Measurements from ENCODE around the gene GPNMB. TPM values are rescaled to one million over a fixed set of nuclear protein-coding genes. Genes with fewer than 3 reads are reported as not detected.

Gene GPNMB
- total and polyA plus RNA-seq, 11 donors, result 97.5 to 561 (median 228) TPM

DNA sequence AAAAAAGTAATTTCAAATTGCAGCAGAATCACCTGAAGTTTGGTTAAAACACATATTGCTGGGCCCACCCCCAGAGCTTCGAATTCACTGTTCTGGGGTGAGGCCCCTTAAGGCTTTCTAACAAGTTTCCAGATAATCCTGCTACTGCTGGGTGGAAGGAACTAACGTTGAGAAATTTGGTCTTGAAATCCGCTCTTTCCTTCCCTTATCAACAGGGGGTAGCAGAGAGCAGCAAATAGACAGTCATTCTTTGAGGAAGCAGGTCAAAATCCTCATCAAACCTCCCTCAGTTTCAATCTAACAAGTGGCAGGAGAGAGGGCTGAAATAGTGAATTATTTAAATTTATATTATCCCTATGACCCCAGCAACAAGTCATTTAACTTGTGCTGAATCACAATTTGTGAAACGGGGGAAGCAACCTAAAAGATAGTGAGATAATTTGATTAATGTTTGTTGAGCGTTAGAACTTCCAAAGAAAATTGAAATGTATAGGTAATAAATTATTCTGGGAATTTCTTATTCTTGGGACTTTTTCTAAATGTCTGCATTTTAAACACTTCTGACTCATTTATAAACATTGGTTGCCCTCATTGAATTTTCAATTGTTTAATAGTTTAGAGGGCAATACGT, 30.9 kb downstream of the GPNMB start:
- DNase-seq (no peak), ATAC-seq (peak in 1 of 4 donors; percentile 59)
- Histone ChIP-seq H3K27me3 (no peaks in the 10 kb centered on the region), H3K27ac (no peak overlapping the region), H3K4me1 (peaks cover 0 to 4% (median 0%) of the 10 kb centered on the region in 12 donors), H3K9me3 (no peaks in the 10 kb centered on the region), H3K36me3 (peaks cover 0 to 59% (median 12%) of the 10 kb centered on the region in 9 donors), H3K4me3 (no peak overlapping the region)
- WGBS, 4 donors, result 37 to 40% (median 39%) methylated on average over 6 of the region's 6 CpGs
- intact Hi-C loops (cut with DNase I), result loop anchor here in 8 of 10 donors (5.0 to 10.0 kb wide), 4 partner anchors 70 to 437 kb away; partner anchors contain the start of gene STK31 (in 2 of the 8)
- TF ChIP-seq POLR2A (IDR thresholded peaks at IDR 0.05), result no peak
- TF ChIP-seq CTCF (IDR thresholded peaks at IDR 0.05), result peak; percentile 50 to 77 (median 66)

DNA sequence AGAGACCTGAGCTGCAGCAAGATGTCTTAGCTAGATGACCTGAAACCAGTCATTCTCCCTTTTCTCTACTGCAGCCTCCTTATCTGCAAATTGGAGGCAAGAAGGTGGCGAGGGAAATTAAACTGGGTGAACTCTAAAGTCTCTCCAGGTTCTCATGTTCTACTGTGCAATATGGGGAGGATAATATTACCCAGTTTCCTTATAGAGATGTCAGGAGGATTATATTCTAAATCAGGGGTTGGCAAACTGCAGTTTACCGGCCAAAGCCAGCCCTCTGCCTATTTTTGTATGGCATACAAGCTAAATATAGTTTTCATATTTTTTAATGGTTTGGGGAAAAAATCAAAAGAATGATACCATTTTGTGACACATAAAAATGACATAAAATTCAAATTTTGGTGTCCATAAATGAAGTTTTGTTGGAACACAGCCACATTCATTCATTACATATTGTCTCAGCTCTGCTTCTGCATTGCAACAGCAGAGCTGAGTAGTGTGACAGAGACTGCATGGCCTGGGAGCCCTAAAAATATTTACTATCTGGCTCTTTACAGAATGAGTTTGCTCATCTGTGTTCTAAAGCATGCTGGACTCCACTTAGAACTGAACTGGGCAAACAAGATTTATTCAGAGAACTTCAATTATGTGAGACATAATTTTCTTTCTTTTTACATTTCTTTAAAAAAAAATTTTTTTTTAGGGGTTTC, 33.4 kb downstream of the GPNMB start:
- Histone ChIP-seq H3K4me3 (no peak overlapping the region), H3K36me3 (peaks cover 0 to 37% (median 5%) of the 10 kb centered on the region in 9 donors), H3K27ac (no peak overlapping the region), H3K27me3 (no peaks in the 10 kb centered on the region), H3K9me3 (no peaks in the 10 kb centered on the region), H3K4me1 (no peaks in the 10 kb centered on the region)
- DNase-seq (no peak), ATAC-seq (no peak)
- intact Hi-C loops (cut with DNase I), result loop anchor here in 8 of 10 donors (5.0 to 10.0 kb wide), 4 partner anchors 67 to 435 kb away; partner anchors contain the start of gene STK31 (in 2 of the 8)
- TF ChIP-seq CTCF (IDR thresholded peaks at IDR 0.05), result no peak
- no peak for TF ChIP-seq POLR2A (IDR thresholded peaks at IDR 0.05)
- 77 to 86% (median 80%) methylated on average over 2 of the region's 2 CpGs for WGBS, 4 donors

- no peak overlapping the region for H3K4me3 ChIP-seq
- H3K27me3 ChIP-seq, result no peaks in the 10 kb centered on the region
- TF ChIP-seq POLR2A (IDR thresholded peaks at IDR 0.05) (no peak), CTCF (IDR thresholded peaks at IDR 0.05) (no peak)
- peaks cover 0 to 15% (median 4%) of the 10 kb centered on the region in 9 donors for H3K36me3 ChIP-seq
- intact Hi-C loops (cut with DNase I), result no loop called here
- no peak for ATAC-seq
- no peak for DNase-seq
- no peaks in the 10 kb centered on the region for H3K9me3 ChIP-seq
- no peaks in the 10 kb centered on the region for H3K4me1 ChIP-seq
- H3K27ac ChIP-seq, result no peak overlapping the region
- 92 to 96% (median 94%) methylated on average over 4 of the region's 4 CpGs for WGBS, 4 donors
Measured at GRCh38 chr7:23283086-23283485, 36.5 kb downstream of the GPNMB start.

DNA sequence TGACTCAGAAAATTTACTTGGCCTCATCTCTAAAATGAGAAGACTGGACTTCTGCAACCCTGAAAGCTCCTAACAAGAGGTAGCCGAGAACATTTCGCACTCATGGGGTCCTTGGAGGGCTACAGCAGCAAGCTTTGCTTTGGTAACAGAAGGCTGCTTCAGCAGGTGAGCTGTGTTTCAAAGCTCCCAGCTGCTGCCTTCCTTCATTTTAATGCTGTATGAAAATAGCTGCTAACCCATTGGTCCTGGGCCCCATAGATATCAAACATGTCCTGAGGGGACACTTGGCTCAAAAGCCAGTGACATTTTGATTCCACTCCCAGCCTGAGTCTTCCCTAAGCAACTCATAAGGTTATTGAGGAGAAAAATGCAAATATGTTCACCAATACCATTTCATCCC, 38.3 kb downstream of the GPNMB start:
- peaks cover 0 to 7% (median 0%) of the 10 kb centered on the region in 9 donors for H3K36me3 ChIP-seq
- no peaks in the 10 kb centered on the region for H3K9me3 ChIP-seq
- H3K27me3 ChIP-seq, result no peaks in the 10 kb centered on the region
- 94 to 100% (median 97%) methylated on average over 2 of the region's 2 CpGs for WGBS, 4 donors
- ATAC-seq (no peak), DNase-seq (no peak)
- H3K4me1 ChIP-seq, result no peaks in the 10 kb centered on the region
- H3K27ac ChIP-seq, result no peak overlapping the region
- no peak for TF ChIP-seq CTCF (IDR thresholded peaks at IDR 0.05)
- TF ChIP-seq POLR2A (IDR thresholded peaks at IDR 0.05), result no peak
- no peak overlapping the region for H3K4me3 ChIP-seq
- intact Hi-C loops (cut with DNase I), result no loop called here

Data from heart left ventricle (tissue), 16 donors.